Esophagus mucosa (tissue), 1 donor: Measurements from ENCODE around the gene EIF5AL1. TPM values are rescaled to one million over a fixed set of nuclear protein-coding genes. Genes with fewer than 3 reads are reported as not detected.
A peak's percentile ranks its signal among the peaks of the same experiment; 100 is the strongest.

Experiments used
- ATAC-seq: fragments of 200-7000 bp; cut with Tn5 transposase; one replicate; pipeline ENCODE4 v1.9.1; 2020
- total RNA-seq: library from RNA; stranded (reverse); gene quantifications from one replicate; pipeline ENCODE4 v1.2.4, GENCODE V29; 2023
- donor health status: DM: yes; HTN: yes; CAD: no.

The EIF5AL1 gene
- total RNA-seq, 1 donor from 2014 or later, result 1.7 TPM

GRCh38 chr10:79561257-79561656, 48.9 kb downstream of the EIF5AL1 start:
- ATAC-seq, result no peak

- peak; percentile 69 for ATAC-seq
Measured at GRCh38 chr10:79562135-79562756, 49.9 kb downstream of the EIF5AL1 start.

GRCh38 chr10:79563426-79563825, 51.1 kb downstream of the EIF5AL1 start:
- ATAC-seq, result no peak

Other genes with a start within 250 kb of the EIF5AL1 start
- gene PPIF, start 165.1 kb upstream of the EIF5AL1 start, total RNA-seq, result 77.8 TPM
- 3.3 TPM for gene ZCCHC24, start 66.9 kb upstream of the EIF5AL1 start, total RNA-seq
- 0.32 TPM for gene SFTPA2, start 47.9 kb downstream of the EIF5AL1 start, total RNA-seq
- 0.32 TPM for gene SFTPA1, start 98.4 kb downstream of the EIF5AL1 start, total RNA-seq
- gene NUTM2B, start 190.7 kb downstream of the EIF5AL1 start, total RNA-seq, result 0.24 TPM